Activated CD8-positive, alpha-beta T cell treated with anti-CD3 and anti-CD28 coated beads for 36 hours (primary cell): ENCODE measurements around the gene RSBN1. TPM values are rescaled to one million over a fixed set of nuclear protein-coding genes. Genes with fewer than 3 reads are reported as not detected.

Experiments
- ATAC-seq: fragments of 200-7000 bp; cut with Tn5 transposase; one replicate; pipeline ENCODE4 v1.10.0; 2021; ENCODE audit warnings: mild to moderate bottlenecking, moderate library complexity
- CTCF ChIA-PET: fragments of 350-600 bp; sonication (Branson Sonifier 250); formaldehyde crosslinking; loops from one replicate; lab custom pipeline; 2021; ENCODE audit warnings: antibody characterized with exemption; lab: Charles Lee
- POLR2A ChIA-PET: fragments of 350-600 bp; sonication (Branson Sonifier 250); formaldehyde crosslinking; loops from one replicate; lab custom pipeline; 2021; ENCODE audit warnings: antibody characterized with exemption; lab: Charles Lee
- DNase-seq: peaks from one replicate; pipeline ENCODE4 v3.0.0-alpha.2; 2020
- H3K27ac Mint-ChIP-seq: one replicate; pipeline ENCODE4 v1.8.0; 2021; ENCODE audit warnings: mild to moderate bottlenecking, mixed read lengths
- H3K27me3 Mint-ChIP-seq: one replicate; pipeline ENCODE4 v1.8.0; 2021; ENCODE audit warnings: mixed read lengths
- H3K36me3 Mint-ChIP-seq: one replicate; pipeline ENCODE4 v1.8.0; 2021; ENCODE audit warnings: low read depth, mixed read lengths
- H3K4me1 Mint-ChIP-seq: one replicate; pipeline ENCODE4 v1.8.0; 2021; ENCODE audit warnings: low read depth, mixed read lengths
- H3K4me3 Mint-ChIP-seq: one replicate; pipeline ENCODE4 v1.8.0; 2021; ENCODE audit warnings: mild to moderate bottlenecking, moderate library complexity, mixed read lengths
- H3K9me3 Mint-ChIP-seq: one replicate; pipeline ENCODE4 v1.8.0; 2021; ENCODE audit warnings: mixed read lengths
- CTCF ChIP-seq: fragments of 200-600 bp; IDR thresholded peaks from one replicate; pipeline ENCODE4 v1.8.0; 2022; ENCODE audit warnings: antibody characterized with exemption, mild to moderate bottlenecking
- intact Hi-C: fragments of 100-400 bp; cut with micrococcal nuclease; formaldehyde crosslinking; loops from one replicate; pipeline ENCODE4 v1.10.0; 2022
- total RNA-seq, 2 experiments: library from RNA; stranded (reverse); gene quantifications; one replicate each; pipeline ENCODE4 v1.2.3, GENCODE V29; 2021

RSBN1 gene
- total RNA-seq, 2 experiments from 2014 or later: 25.6 to 28.3 TPM

- Mint-ChIP-seq H3K4me1 (peaks cover 45% of the 10 kb centered on the region), H3K27ac (peak overlapping the region; percentile 47), H3K36me3 (peaks cover 28% of the 10 kb centered on the region), H3K4me3 (no peak overlapping the region), H3K9me3 (no peaks in the 10 kb centered on the region), H3K27me3 (no peaks in the 10 kb centered on the region)
- POLR2A ChIA-PET: interaction anchor here (2.4 kb wide), 1 partner anchor 10 kb away, joined by 13 read pairs; the partner anchor contains the start of gene PHTF1
- DNase-seq (no peak), ATAC-seq (no peak)
- CTCF ChIA-PET: no interaction called here
- TF ChIP-seq CTCF: no peak
- intact Hi-C loops: no loop called here
Observed at GRCh38 chr1:113769601-113769970, 42.7 kb downstream of the RSBN1 start.

- peaks cover 28% of the 10 kb centered on the region for H3K36me3 Mint-ChIP-seq
- no peak for DNase-seq
- no peak for ATAC-seq
- intact Hi-C loops: no loop called here
- no peak overlapping the region for H3K4me3 Mint-ChIP-seq
- POLR2A ChIA-PET: interaction anchor here (2.4 kb wide), 1 partner anchor 10 kb away, joined by 13 read pairs; the partner anchor contains the start of gene PHTF1
- no peaks in the 10 kb centered on the region for H3K9me3 Mint-ChIP-seq
- CTCF ChIA-PET: interaction anchor here (1.0 kb wide), 1 partner anchor 10 kb away, joined by 3 read pairs; the partner anchor contains the start of gene PHTF1
- H3K27me3 Mint-ChIP-seq: no peaks in the 10 kb centered on the region
- TF ChIP-seq CTCF: no peak
- peaks cover 45% of the 10 kb centered on the region for H3K4me1 Mint-ChIP-seq
- peak overlapping the region; percentile 18 for H3K27ac Mint-ChIP-seq
Observed at GRCh38 chr1:113768916-113769600, 43.2 kb downstream of the RSBN1 start.

DNA sequence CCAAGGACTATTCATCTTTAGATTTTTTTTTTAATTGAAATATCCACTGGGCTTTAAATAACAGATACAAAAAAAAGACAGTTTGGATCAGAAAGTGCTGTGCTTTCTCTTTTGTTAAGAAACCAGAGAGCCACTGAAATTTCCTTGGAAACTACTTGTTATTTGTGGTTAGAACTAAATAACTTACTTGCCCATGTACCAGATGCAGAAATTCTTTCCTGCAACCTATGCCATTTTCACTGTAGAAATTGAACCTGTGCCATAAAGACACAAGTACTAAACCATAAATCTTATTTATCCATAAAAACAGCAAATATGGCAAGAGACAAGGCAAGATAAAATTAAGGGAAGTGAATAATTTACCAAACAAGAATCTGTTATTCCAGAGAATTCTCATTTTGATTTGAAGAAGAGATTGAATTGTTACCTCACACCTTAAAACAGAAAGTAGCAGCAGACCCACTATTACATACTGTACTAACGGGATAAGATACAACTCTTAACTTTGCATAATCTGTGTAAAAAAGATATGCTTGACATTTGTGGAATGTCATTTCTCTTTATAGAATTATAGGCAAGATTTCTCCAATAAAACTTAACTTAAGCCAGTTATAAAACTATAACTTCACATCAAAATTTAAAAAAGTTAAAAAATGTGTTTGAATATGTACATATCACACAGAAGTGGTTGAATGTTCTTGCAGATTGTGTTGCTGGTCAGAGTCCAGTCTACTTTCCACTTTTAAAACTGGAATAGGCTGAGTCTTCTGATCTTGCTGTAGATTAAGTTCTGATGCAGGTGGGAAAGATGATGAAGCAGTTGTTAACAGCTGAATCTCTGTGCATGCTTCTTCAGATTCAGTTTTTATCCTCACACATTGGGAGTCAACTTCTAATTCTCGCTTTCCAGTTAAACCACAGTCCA is 46.7 kb downstream of the RSBN1 start:
- no peaks in the 10 kb centered on the region for H3K27me3 Mint-ChIP-seq
- ChIA-PET POLR2A (interaction anchor here (0.9 to 1.3 kb wide), 2 partner anchors 12 to 97 kb away, joined by 3 to 4 read pairs; no protein-coding TSS in a partner anchor), CTCF (interaction anchor here (1.1 to 1.3 kb wide), 2 partner anchors 19 to 626 kb away, joined by 3 to 5 read pairs; no protein-coding TSS in a partner anchor)
- H3K36me3 Mint-ChIP-seq: peaks cover 28% of the 10 kb centered on the region
- no peak overlapping the region for H3K4me3 Mint-ChIP-seq
- no peaks in the 10 kb centered on the region for H3K9me3 Mint-ChIP-seq
- no peak for DNase-seq
- peak overlapping the region; percentile 16 for H3K27ac Mint-ChIP-seq
- intact Hi-C loops: no loop called here
- TF ChIP-seq CTCF: no peak
- ATAC-seq: no peak
- H3K4me1 Mint-ChIP-seq: peaks cover 36% of the 10 kb centered on the region

GRCh38 chr1:113763661-113764060 is 48.6 kb downstream of the RSBN1 start:
- intact Hi-C loops: no loop called here
- Mint-ChIP-seq H3K4me3 (no peak overlapping the region), H3K4me1 (peaks cover 27% of the 10 kb centered on the region), H3K9me3 (no peaks in the 10 kb centered on the region), H3K36me3 (peaks cover 19% of the 10 kb centered on the region), H3K27me3 (no peaks in the 10 kb centered on the region), H3K27ac (no peak overlapping the region)
- DNase-seq: no peak
- POLR2A ChIA-PET: no interaction called here
- ATAC-seq: no peak
- no peak for TF ChIP-seq CTCF
- CTCF ChIA-PET: no interaction called here
